HepG2 (cell line): ENCODE results near the gene NRN1L. TPM values are rescaled to one million over a fixed set of nuclear protein-coding genes. Genes with fewer than 3 reads are reported as not detected.

Experiments
- ASH2L ChIP-seq: fragments of 300-600, 200-600 bp; sonication (generic); IDR thresholded peaks from 2 replicates; pipeline ENCODE4 v1.7.0; 2017; ENCODE audit warnings: low read depth, mild to moderate bottlenecking, moderate library complexity, mixed read lengths, low read length; ENCODE audit not compliant: insufficient read length
- CHCHD3 ChIP-seq: sonication (generic); formaldehyde crosslinking; IDR thresholded peaks from 2 replicates; pipeline ENCODE4 v1.8.0; 2022; ENCODE audit warnings: mild to moderate bottlenecking, missing genetic modification reagents, moderate library complexity
- FOXA3 ChIP-seq: IDR thresholded peaks from 2 replicates; pipeline ENCODE4 v1.6.1; 2016; ENCODE audit warnings: missing genetic modification reagents, missing compliant biosample characterization
- HNF4G ChIP-seq, 2 experiments: sonication (generic) in 1 of 2; formaldehyde crosslinking in 1 of 2; IDR thresholded peaks; 2 replicates each; pipeline versions ENCODE4 v1.4.0 to v1.6.1; 2011 to 2020; ENCODE audit warnings: borderline replicate concordance in 2 of 2, low read depth in 2 of 2, mild to moderate bottlenecking in 2 of 2, low read length in 1 of 2, missing genetic modification reagents in 1 of 2, moderate library complexity in 1 of 2
- IRX3 ChIP-seq: sonication (generic); formaldehyde crosslinking; IDR thresholded peaks from 2 replicates; pipeline ENCODE4 v1.8.1; 2023; ENCODE audit warnings: mild to moderate bottlenecking, low read depth, missing genetic modification reagents, borderline replicate concordance
- JARID2 ChIP-seq: sonication (generic); formaldehyde crosslinking; IDR thresholded peaks from 2 replicates; pipeline ENCODE4 v1.8.1; 2023; ENCODE audit warnings: missing genetic modification reagents, inconsistent platforms; ENCODE audit not compliant: insufficient replicate concordance
- MTF2 ChIP-seq: sonication (generic); formaldehyde crosslinking; IDR thresholded peaks from 2 replicates; pipeline ENCODE4 v1.5.0; 2020; ENCODE audit warnings: missing genetic modification reagents, borderline replicate concordance
- NCOR1 ChIP-seq: fragments of 200-600 bp; sonication (generic); IDR thresholded peaks from 2 replicates; pipeline ENCODE4 v1.7.0; 2017; ENCODE audit warnings: antibody characterized with exemption, low read length, borderline replicate concordance
- PRPF4 ChIP-seq: fragments of 200-400 bp; formaldehyde crosslinking; IDR thresholded peaks from 2 replicates; pipeline ENCODE4 v1.6.1; 2016; ENCODE audit warnings: low read length, low read depth; ENCODE audit not compliant: poor library complexity, severe bottlenecking
- RFX5 ChIP-seq: IDR thresholded peaks from 2 replicates; pipeline ENCODE4 v1.6.1; 2011; ENCODE audit warnings: low read depth, low read length, improper control_type of control experiment
- TOE1 ChIP-seq: sonication (generic); formaldehyde crosslinking; IDR thresholded peaks from 2 replicates; pipeline ENCODE4 v1.4.0; 2020; ENCODE audit warnings: mild to moderate bottlenecking, missing genetic modification reagents
- ZNF792 ChIP-seq: IDR thresholded peaks from 2 replicates; pipeline ENCODE4 v1.6.1; 2016
- polyA plus RNA-seq, 8 experiments: library from polyadenylated mRNA; depleted of rRNA in 3 of 8; stranded (reverse) in 7 of 8; unstranded in 1 of 8; fragments of >200 nt; fragmentation: Illumina TruSeq in 4 of 8; extraction: Trizol in 4 of 8; gene quantifications; 2 replicates each; pipeline versions ENCODE4 v1.2.1 to v1.2.3, GENCODE V29; 2011 to 2016; ENCODE audit warnings: low read depth in 4 of 8, missing spikeins in 1 of 8, mixed read lengths in 1 of 8; ENCODE audit not compliant: insufficient read depth in 1 of 8
- total RNA-seq, 5 experiments: library from RNA; depleted of rRNA; stranded (reverse); fragments of >200 nt; fragmentation: Illumina TruSeq; extraction: Trizol; gene quantifications; 2 replicates each; pipeline ENCODE4 v1.2.3, GENCODE V29; 2016; ENCODE audit warnings: low read depth in 1 of 5
- TF ChIP-seq, protein P1 (sequence below): IDR thresholded peaks from 2 replicates; pipeline ENCODE4 v1.6.1; 2016; ENCODE audit warnings: low read depth, missing genetic modification reagents, missing compliant biosample characterization
- TF ChIP-seq, protein P2 (sequence below): sonication (generic); formaldehyde crosslinking; IDR thresholded peaks from 2 replicates; pipeline ENCODE4 v1.4.0; 2020; ENCODE audit warnings: missing genetic modification reagents; ENCODE audit errors: not compliant biosample characterization
- TF ChIP-seq, protein P3 (sequence below): sonication (generic); formaldehyde crosslinking; conservative IDR thresholded peaks from 2 replicates; pipeline ENCODE4 v1.5.0; 2020; ENCODE audit warnings: missing genetic modification reagents
- TF ChIP-seq, protein P4 (sequence below): sonication (generic); formaldehyde crosslinking; IDR thresholded peaks from 2 replicates; pipeline ENCODE4 v1.4.0; 2020; ENCODE audit warnings: mild to moderate bottlenecking, missing genetic modification reagents
- TF ChIP-seq, protein P5 (sequence below): sonication (generic); formaldehyde crosslinking; IDR thresholded peaks from 2 replicates; pipeline ENCODE4 v1.4.0; 2020; ENCODE audit warnings: missing genetic modification reagents, mild to moderate bottlenecking, borderline replicate concordance

The NRN1L gene
- total and polyA plus RNA-seq, 2 of the 13 experiments (the other 11 are each of a cell fraction or from before 2014, with no cell fraction given) = 0.53 to 1.2 TPM

DNA sequence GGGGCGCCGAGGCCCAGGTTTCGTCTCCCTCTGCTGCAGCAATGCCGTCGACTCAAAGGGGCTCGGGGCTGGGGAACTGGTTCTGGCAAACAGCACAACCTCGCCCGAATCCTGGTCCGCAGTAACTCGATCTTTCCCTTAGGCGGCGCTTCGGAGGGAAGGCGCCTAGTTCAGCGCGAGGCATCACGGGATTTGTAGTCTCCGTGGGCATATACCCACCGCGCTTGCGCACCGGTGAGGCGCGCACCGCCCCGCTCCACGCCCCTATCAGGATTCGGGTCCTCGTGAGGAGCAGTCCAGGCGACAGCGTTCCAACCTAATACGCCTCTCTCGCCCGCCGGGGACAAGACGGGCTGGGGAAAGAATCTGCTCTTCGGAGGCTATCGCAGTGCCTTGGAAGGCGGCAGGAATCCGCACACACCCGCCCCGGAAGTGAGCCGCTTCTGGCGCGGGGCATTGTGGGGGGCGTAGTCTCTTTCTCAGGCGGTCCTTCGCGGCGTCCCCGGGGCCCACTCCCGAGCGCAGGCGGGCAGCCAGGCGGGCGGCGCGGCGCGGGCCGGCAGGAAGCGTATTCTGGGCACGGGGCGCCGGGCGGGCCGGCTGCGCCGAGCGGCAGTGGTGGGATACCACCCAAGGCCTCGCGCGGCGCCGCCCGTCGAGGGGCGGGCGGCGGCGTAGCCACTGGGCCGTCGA, 42.7 kb upstream of the NRN1L start, which contains the start of gene THAP11 (continued):
- TF ChIP-seq CHCHD3 (CRISPR knock-in tag) (0 out of 2 replicates have a peak, but pooled peaks have one; percentile 68), ASH2L (peak; percentile 86), ZNF792 (CRISPR knock-in tag) (peak; percentile 69), MTF2 (CRISPR knock-in tag) (no peak; the same call in 1 of the 2 replicates), HNF4G (IDR thresholded peaks at IDR 0.05; ENCODE audit: borderline replicate concordance, low read depth, low read length) (peak; percentile 46; the same call in 1 of the 2 replicates), HNF4G (CRISPR knock-in tag; IDR thresholded peaks at IDR 0.05; ENCODE audit: borderline replicate concordance, low read depth) (no peak; the same call in 1 of the 2 replicates), RFX5 (no peak), NCOR1 (peak; percentile 34; the same call in 1 of the 2 replicates), IRX3 (CRISPR knock-in tag) (0 out of 2 replicates have a peak, but pooled peaks have one; percentile 6), PRPF4 (no peak), JARID2 (no peak), FOXA3 (CRISPR knock-in tag) (peak; percentile 68; the same call in 1 of the 2 replicates), TOE1 (peak; percentile 53; the same call in 1 of the 2 replicates)
- TF ChIP-seq, protein P1, sequence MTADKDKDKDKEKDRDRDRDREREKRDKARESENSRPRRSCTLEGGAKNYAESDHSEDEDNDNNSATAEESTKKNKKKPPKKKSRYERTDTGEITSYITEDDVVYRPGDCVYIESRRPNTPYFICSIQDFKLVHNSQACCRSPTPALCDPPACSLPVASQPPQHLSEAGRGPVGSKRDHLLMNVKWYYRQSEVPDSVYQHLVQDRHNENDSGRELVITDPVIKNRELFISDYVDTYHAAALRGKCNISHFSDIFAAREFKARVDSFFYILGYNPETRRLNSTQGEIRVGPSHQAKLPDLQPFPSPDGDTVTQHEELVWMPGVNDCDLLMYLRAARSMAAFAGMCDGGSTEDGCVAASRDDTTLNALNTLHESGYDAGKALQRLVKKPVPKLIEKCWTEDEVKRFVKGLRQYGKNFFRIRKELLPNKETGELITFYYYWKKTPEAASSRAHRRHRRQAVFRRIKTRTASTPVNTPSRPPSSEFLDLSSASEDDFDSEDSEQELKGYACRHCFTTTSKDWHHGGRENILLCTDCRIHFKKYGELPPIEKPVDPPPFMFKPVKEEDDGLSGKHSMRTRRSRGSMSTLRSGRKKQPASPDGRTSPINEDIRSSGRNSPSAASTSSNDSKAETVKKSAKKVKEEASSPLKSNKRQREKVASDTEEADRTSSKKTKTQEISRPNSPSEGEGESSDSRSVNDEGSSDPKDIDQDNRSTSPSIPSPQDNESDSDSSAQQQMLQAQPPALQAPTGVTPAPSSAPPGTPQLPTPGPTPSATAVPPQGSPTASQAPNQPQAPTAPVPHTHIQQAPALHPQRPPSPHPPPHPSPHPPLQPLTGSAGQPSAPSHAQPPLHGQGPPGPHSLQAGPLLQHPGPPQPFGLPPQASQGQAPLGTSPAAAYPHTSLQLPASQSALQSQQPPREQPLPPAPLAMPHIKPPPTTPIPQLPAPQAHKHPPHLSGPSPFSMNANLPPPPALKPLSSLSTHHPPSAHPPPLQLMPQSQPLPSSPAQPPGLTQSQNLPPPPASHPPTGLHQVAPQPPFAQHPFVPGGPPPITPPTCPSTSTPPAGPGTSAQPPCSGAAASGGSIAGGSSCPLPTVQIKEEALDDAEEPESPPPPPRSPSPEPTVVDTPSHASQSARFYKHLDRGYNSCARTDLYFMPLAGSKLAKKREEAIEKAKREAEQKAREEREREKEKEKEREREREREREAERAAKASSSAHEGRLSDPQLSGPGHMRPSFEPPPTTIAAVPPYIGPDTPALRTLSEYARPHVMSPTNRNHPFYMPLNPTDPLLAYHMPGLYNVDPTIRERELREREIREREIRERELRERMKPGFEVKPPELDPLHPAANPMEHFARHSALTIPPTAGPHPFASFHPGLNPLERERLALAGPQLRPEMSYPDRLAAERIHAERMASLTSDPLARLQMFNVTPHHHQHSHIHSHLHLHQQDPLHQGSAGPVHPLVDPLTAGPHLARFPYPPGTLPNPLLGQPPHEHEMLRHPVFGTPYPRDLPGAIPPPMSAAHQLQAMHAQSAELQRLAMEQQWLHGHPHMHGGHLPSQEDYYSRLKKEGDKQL = no peak
- TF ChIP-seq, protein P2, sequence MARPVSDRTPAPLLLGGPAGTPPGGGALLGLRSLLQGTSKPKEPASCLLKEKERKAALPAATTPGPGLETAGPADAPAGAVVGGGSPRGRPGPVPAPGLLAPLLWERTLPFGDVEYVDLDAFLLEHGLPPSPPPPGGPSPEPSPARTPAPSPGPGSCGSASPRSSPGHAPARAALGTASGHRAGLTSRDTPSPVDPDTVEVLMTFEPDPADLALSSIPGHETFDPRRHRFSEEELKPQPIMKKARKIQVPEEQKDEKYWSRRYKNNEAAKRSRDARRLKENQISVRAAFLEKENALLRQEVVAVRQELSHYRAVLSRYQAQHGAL (CRISPR knock-in tag) = peak; percentile 87
- TF ChIP-seq, protein P3, sequence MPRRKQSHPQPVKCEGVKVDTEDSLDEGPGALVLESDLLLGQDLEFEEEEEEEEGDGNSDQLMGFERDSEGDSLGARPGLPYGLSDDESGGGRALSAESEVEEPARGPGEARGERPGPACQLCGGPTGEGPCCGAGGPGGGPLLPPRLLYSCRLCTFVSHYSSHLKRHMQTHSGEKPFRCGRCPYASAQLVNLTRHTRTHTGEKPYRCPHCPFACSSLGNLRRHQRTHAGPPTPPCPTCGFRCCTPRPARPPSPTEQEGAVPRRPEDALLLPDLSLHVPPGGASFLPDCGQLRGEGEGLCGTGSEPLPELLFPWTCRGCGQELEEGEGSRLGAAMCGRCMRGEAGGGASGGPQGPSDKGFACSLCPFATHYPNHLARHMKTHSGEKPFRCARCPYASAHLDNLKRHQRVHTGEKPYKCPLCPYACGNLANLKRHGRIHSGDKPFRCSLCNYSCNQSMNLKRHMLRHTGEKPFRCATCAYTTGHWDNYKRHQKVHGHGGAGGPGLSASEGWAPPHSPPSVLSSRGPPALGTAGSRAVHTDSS = no peak
- TF ChIP-seq, protein P4, sequence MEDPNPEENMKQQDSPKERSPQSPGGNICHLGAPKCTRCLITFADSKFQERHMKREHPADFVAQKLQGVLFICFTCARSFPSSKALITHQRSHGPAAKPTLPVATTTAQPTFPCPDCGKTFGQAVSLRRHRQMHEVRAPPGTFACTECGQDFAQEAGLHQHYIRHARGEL (CRISPR knock-in tag) = no peak
- TF ChIP-seq, protein P5, sequence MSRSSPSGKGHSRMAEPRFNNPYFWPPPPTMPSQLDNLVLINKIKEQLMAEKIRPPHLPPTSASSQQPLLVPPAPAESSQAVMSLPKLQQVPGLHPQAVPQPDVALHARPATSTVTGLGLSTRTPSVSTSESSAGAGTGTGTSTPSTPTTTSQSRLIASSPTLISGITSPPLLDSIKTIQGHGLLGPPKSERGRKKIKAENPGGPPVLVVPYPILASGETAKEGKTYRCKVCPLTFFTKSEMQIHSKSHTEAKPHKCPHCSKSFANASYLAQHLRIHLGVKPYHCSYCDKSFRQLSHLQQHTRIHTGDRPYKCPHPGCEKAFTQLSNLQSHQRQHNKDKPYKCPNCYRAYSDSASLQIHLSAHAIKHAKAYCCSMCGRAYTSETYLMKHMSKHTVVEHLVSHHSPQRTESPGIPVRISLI = no peak
